Mucosa of rectum (tissue), 2 donors: ENCODE data around the gene RET.

Experiments used
- H3K27ac ChIP-seq, 2 donors: one replicate each; pipeline ENCODE4 v1.7.0; 2013; ENCODE audit warnings: inconsistent platforms in 2 of 2, low read depth in 2 of 2, low read length in 2 of 2
- H3K27me3 ChIP-seq, 2 donors: one replicate each; pipeline ENCODE4 v1.7.0; 2013; ENCODE audit warnings: low read length in 2 of 2; ENCODE audit not compliant: control insufficient read depth in 2 of 2, insufficient read depth in 2 of 2
- H3K36me3 ChIP-seq, 2 donors: one replicate each; pipeline ENCODE4 v1.7.0; 2013; ENCODE audit warnings: low read length in 2 of 2; ENCODE audit not compliant: control insufficient read depth in 2 of 2, insufficient read depth in 2 of 2
- H3K4me1 ChIP-seq, 2 donors: one replicate each; pipeline ENCODE4 v1.7.0; 2013; ENCODE audit warnings: low read length in 2 of 2, mild to moderate bottlenecking in 1 of 2; ENCODE audit not compliant: control insufficient read depth in 2 of 2, insufficient read depth in 2 of 2
- H3K4me3 ChIP-seq, 2 donors: one replicate each; pipeline ENCODE4 v1.7.0; 2013; ENCODE audit warnings: low read length in 2 of 2
- H3K9ac ChIP-seq, 2 donors: one replicate each; pipeline ENCODE4 v1.7.0; 2013; ENCODE audit warnings: low read length in 2 of 2, low read depth in 1 of 2, mild to moderate bottlenecking in 1 of 2
- H3K9me3 ChIP-seq, 2 donors: one replicate each; pipeline ENCODE4 v1.7.0; 2013; ENCODE audit warnings: low read length in 2 of 2; ENCODE audit not compliant: control insufficient read depth in 2 of 2
- donor health status: healthy.
- donor health status: Normal muscosa, but diverticular disease.

The RET gene

GRCh38 chr10:43038783-43039623 is 37.9 kb upstream of the RET start:
- no peaks in the 10 kb centered on the region for H3K9me3 ChIP-seq
- H3K4me3 ChIP-seq, result no peak overlapping the region
- H3K36me3 ChIP-seq, result no peaks in the 10 kb centered on the region
- no peak overlapping the region for H3K9ac ChIP-seq
- H3K27ac ChIP-seq, result no peak overlapping the region
- H3K27me3 ChIP-seq, result no peaks in the 10 kb centered on the region
- no peaks in the 10 kb centered on the region for H3K4me1 ChIP-seq

DNA sequence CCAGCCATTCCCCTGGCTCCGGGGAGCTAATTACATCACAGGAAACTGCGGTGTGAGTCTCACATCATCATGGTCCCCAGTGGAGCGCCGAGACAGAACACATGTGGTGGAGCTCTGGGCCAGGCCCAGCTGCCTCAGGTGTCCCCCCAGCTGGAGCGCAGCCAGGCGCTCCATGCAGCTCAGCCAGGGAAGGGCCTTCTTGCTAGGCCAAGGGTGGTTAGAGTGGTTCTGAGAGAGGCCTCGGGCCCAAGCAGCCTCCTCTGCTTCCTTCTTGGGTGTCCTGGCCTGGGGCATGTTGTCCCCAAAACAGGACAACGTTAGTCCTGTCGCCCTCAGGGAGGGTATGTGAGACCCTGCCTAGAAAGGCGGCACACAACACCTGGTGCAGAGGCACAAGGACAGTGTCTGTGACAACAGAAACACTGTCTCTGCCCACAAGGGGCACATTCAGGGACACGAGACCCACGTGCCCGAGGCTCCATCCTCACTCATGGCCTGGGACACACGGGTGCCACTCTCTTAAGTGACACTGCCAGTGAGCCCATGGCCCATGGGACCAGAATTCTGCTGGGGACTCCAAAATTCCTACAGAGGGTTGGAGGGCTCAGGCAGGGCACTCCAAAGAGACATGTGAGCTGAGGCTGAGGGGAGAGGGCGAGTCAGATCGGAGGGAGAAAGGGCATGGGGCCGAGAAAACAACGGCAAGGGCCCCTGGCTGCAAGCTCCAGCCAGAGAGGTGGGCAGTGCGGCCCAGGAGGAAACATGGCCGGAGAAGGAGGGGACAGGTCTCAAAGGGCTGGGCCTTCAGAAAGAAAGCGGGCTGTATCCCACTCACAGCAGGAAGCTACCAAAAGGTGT is 37.0 kb upstream of the RET start:
- no peaks in the 10 kb centered on the region for H3K4me1 ChIP-seq
- H3K9me3 ChIP-seq, result no peaks in the 10 kb centered on the region
- H3K4me3 ChIP-seq, result no peak overlapping the region
- no peak overlapping the region for H3K9ac ChIP-seq
- H3K27me3 ChIP-seq, result no peaks in the 10 kb centered on the region
- H3K27ac ChIP-seq, result no peak overlapping the region
- no peaks in the 10 kb centered on the region for H3K36me3 ChIP-seq

DNA sequence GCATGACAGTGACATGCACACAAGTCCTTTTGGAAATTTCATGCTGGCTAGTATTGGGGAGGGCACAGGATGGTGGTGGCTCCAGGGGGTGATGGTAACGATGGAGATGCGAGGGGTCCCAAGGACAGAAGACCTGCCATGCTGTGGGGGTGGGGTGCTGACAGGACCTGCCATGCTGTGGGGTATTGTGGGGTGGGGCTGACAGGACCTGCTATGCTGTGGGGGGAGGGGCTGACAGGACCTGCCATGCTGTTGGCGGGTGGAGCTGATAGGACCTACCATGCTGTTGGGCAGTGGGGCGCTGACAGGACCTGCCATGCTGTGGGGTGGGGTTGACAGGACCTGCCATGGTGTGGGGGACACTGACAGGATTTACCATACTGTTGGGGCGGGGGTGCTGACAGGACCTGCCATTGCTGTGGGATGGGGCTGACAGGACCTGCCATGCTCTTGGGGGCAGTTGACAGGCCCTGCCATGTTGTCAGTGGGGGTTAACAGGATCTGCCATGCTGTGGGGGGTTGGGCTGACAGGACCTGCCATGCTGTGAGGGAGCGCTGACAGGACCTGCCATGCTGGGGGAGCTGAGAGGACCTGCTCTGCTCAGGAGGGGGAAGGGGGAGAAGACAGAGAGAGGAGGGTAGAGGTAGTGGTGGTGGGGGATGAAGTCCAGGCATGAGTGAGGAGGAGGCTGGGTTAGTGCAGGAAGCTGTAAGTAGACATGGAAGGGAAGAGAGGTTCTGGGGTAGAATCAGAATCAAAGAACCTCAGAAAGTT is 36.2 kb upstream of the RET start:
- no peak overlapping the region for H3K27ac ChIP-seq
- no peaks in the 10 kb centered on the region for H3K27me3 ChIP-seq
- no peak overlapping the region for H3K9ac ChIP-seq
- no peaks in the 10 kb centered on the region for H3K36me3 ChIP-seq
- no peaks in the 10 kb centered on the region for H3K9me3 ChIP-seq
- no peak overlapping the region for H3K4me3 ChIP-seq
- no peaks in the 10 kb centered on the region for H3K4me1 ChIP-seq

- H3K27me3 ChIP-seq, result no peaks in the 10 kb centered on the region
These were observed 35.2 kb upstream of the RET start for GRCh38 chr10:43041422-43042342.

DNA sequence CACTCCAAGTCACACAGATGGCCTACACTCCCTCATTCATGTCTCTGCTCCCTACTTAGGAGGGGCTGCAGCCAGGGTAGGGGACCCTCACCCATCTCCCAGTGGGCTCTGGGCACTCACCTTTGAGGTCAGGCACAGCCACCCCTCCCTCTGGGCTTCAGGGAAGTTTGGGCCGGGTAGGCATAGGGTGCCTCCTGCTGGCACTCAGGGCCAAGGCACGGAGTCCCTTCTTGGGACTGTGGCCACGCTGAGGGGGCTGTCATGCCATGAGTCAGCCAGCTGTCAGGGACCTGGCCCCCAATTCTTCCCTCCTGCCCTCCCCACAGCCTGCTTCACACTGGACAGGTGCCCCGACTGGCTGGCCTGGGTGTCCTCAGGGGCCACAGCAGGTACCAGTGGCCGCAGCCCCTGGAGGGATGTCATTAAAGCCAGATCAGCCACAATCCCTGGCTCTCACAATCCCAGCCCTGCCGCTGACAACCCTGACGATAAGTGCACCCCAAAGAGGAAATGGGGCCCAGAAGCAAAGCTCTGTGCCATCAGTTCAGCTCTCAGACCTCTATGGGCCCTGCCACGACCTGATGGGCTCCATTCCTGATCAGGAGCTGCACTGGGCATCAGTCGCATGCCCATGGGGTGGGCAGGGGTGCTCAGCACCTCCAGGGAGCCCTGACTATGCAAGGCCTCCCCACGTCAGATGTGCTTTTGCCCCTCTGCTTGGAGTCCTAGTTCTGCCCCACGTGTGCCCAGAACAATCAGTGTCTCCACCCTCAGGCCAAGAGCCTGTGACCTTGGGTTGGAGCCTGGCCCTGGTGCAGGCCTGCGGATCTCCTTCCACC is 34.1 kb upstream of the RET start:
- H3K27me3 ChIP-seq, result no peaks in the 10 kb centered on the region
- no peak overlapping the region for H3K9ac ChIP-seq
- no peak overlapping the region for H3K4me3 ChIP-seq
- H3K9me3 ChIP-seq, result no peaks in the 10 kb centered on the region
- no peak overlapping the region for H3K27ac ChIP-seq
- H3K36me3 ChIP-seq, result no peaks in the 10 kb centered on the region
- H3K4me1 ChIP-seq, result no peaks in the 10 kb centered on the region

More at GRCh38 chr10:43041422-43042342, 35.2 kb upstream of the RET start:
- Histone ChIP-seq H3K4me3 (no peak overlapping the region), H3K4me1 (no peaks in the 10 kb centered on the region), H3K9me3 (no peaks in the 10 kb centered on the region), H3K36me3 (no peaks in the 10 kb centered on the region), H3K27ac (no peak overlapping the region), H3K9ac (no peak overlapping the region)

DNA sequence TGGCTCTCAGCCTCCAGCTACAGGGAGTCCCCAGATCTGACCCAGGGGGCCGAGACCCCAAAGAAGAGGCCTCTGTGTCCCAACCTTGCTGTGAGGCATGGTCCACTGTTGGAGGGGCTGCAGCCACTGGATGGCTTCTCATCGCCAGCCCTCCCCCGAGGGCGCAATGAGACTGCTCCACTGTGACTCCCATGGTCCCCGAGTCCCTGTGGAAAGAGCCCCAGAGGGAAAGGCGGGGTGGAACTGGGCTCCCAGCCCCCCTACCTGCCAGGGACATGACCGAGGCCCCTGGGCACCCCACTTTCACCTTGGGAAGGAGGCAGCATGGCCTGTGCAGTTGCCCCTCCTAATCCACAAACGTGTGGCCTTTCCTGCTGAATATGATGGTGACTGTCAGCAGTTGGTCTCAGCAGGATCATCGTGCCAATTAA is 33.5 kb upstream of the RET start:
- H3K4me1 ChIP-seq, result no peaks in the 10 kb centered on the region

DNA sequence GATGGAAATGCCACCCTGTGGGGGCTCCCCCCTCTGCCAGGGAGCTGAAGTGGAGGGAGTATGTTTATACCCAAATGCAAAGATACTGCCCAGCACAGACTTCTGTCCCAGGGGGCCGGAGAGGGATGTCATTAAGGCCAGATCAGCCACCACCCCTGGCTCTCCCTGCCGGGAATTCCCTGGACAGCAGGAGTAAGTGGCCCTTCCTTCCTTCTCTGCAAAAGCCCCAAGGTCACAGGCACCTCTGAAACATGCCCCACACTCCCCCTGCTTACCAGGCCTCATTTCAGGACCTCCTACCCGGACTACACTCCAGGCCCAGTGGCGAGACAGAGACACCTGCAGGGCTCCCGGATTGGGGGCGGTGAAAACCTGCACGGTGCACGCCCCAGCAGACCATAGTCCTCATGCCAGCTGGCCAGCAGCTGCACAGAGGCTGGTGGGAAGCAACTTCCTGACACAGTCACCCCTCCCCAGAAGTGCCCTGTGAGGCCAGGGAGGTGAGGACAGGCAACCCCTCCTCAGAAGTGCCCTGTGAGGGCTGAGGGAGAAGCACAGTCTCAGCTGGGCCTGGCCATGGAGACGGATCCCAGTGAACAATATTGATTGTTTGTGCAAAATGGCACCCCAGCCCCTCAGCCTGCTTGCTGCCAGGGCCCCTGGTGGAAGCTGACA is 33.0 kb upstream of the RET start:
- no peaks in the 10 kb centered on the region for H3K4me1 ChIP-seq
- H3K9me3 ChIP-seq, result no peaks in the 10 kb centered on the region

More for the DNA sequence above, 33.5 kb upstream of the RET start:
- Histone ChIP-seq H3K9me3 (no peaks in the 10 kb centered on the region), H3K4me3 (no peak overlapping the region), H3K9ac (no peak overlapping the region), H3K36me3 (no peaks in the 10 kb centered on the region), H3K27me3 (no peaks in the 10 kb centered on the region), H3K27ac (no peak overlapping the region)

DNA sequence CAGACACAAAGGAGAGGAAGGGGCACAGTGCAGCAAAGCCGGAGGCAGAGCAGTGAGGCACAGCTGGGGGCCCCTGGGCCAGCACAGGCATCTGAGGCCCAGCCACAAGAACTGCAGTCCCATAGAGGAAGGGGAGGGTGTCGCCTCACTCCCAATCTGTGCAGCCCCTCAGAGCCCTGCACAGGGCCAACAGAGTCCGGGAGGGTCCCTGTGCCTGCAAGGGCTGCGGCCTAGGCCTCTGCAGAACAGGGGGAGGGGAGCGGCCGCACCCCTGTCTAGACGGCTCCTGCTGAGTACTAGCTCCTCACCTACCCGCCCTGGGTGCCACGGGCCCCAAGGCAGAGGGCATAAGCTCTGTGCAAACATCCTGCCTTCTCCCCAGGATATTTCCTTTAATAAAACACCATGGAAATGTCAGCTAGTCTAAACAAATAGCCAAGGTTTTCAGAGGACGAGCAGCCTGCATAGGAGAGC is 32.4 kb upstream of the RET start:
- no peaks in the 10 kb centered on the region for H3K27me3 ChIP-seq
- no peak overlapping the region for H3K27ac ChIP-seq
- no peaks in the 10 kb centered on the region for H3K4me1 ChIP-seq
- H3K9ac ChIP-seq, result no peak overlapping the region
- no peaks in the 10 kb centered on the region for H3K9me3 ChIP-seq
- H3K4me3 ChIP-seq, result no peak overlapping the region
- no peaks in the 10 kb centered on the region for H3K36me3 ChIP-seq

More for the DNA sequence above, 33.0 kb upstream of the RET start:
- H3K36me3 ChIP-seq, result no peaks in the 10 kb centered on the region
- H3K27ac ChIP-seq, result no peak overlapping the region
- H3K4me3 ChIP-seq, result no peak overlapping the region
- no peak overlapping the region for H3K9ac ChIP-seq
- H3K27me3 ChIP-seq, result no peaks in the 10 kb centered on the region
